GM19023 (cell line): ENCODE measurements around the gene SDF4.
"Not testable (repeated sequence)": the region's sequence is repeated elsewhere in the genome, so short reads cannot be mapped to it uniquely, and the experiment has no call there.

Experiments
- ATAC-seq: cut with Tn5 transposase; IDR thresholded peaks from one replicate; pipeline ENCODE4 v1.9.1; 2021; ENCODE audit warnings: mild to moderate bottlenecking, moderate library complexity; ENCODE audit not compliant: unreplicated experiment

The SDF4 gene

GRCh38 chr1:1181129-1181937 is 50.5 kb downstream of the SDF4 start:
- no peak for ATAC-seq

- no peak for ATAC-seq
Observed at GRCh38 chr1:1179983-1180861, 51.6 kb downstream of the SDF4 start.

GRCh38 chr1:1179346-1179982 is 52.3 kb downstream of the SDF4 start:
- no peak for ATAC-seq

- no peak for ATAC-seq
Observed at GRCh38 chr1:1178794-1179331, 52.9 kb downstream of the SDF4 start.

- no peak for ATAC-seq
Observed at GRCh38 chr1:1177452-1178206, 54.2 kb downstream of the SDF4 start.

GRCh38 chr1:1176931-1177330 is 54.9 kb downstream of the SDF4 start:
- no peak for ATAC-seq

- not testable (repeated sequence) for ATAC-seq
Observed at GRCh38 chr1:1176063-1176761, 55.6 kb downstream of the SDF4 start.

GRCh38 chr1:1175221-1176062 is 56.4 kb downstream of the SDF4 start:
- ATAC-seq: no peak

GRCh38 chr1:1173793-1174415 is 57.9 kb downstream of the SDF4 start, which contains the start of gene TTLL10:
TSS of gene TTLL10 (plus strand) at chr1:1173880. CDS start at chr1:1179216, 5,336 bp downstream.
- no peak for ATAC-seq

- no peak for ATAC-seq
Observed at GRCh38 chr1:1173061-1173792, 58.6 kb downstream of the SDF4 start.

GRCh38 chr1:1171546-1172340 is 60.1 kb downstream of the SDF4 start:
- ATAC-seq: no peak

GRCh38 chr1:1171161-1171545 is 60.6 kb downstream of the SDF4 start:
- no peak for ATAC-seq

GRCh38 chr1:1170215-1171091 is 61.3 kb downstream of the SDF4 start:
- ATAC-seq: no peak

- ATAC-seq: no peak
Observed at GRCh38 chr1:1169429-1170214, 62.2 kb downstream of the SDF4 start.
